Fibroblast of mammary gland (primary cell): ENCODE measurements around the gene PLXNB1.
"Not testable (repeated sequence)": the region's sequence is repeated elsewhere in the genome, so short reads cannot be mapped to it uniquely, and the experiment has no call there.

Experiments
- DNase-seq: peaks from one replicate; pipeline ENCODE4 v3.0.0-alpha.2; 2010; ENCODE audit warnings: low read depth
- H3K4me3 ChIP-seq: 2 replicates; pipeline ENCODE4 v1.5.1; 2011; ENCODE audit warnings: low read depth, mild to moderate bottlenecking, low read length, moderate library complexity; ENCODE audit not compliant: control insufficient read depth
- CTCF ChIP-seq: conservative IDR thresholded peaks from 2 replicates; pipeline ENCODE4 v1.5.1; 2011; ENCODE audit warnings: low read depth, low read length, inconsistent platforms; ENCODE audit not compliant: control insufficient read depth, insufficient read depth

Gene PLXNB1

GRCh38 chr3:48463703-48464102 is 33.8 kb upstream of the PLXNB1 start:
- H3K4me3 ChIP-seq: no peak overlapping the region
- no peak for DNase-seq
- no peak for TF ChIP-seq CTCF

GRCh38 chr3:48461767-48462166 is 31.9 kb upstream of the PLXNB1 start:
- not testable (repeated sequence) for DNase-seq

GRCh38 chr3:48460517-48460902 is 30.6 kb upstream of the PLXNB1 start:
- no peak for DNase-seq

More at GRCh38 chr3:48461767-48462166, 31.9 kb upstream of the PLXNB1 start:
- not testable (repeated sequence) for H3K4me3 ChIP-seq

GRCh38 chr3:48459773-48460516 is 30.1 kb upstream of the PLXNB1 start:
- no peak for TF ChIP-seq CTCF
- DNase-seq: no peak
- no peak overlapping the region for H3K4me3 ChIP-seq

More at GRCh38 chr3:48460517-48460902, 30.6 kb upstream of the PLXNB1 start:
- no peak for TF ChIP-seq CTCF
- no peak overlapping the region for H3K4me3 ChIP-seq

- DNase-seq: no peak
- TF ChIP-seq CTCF: no peak
- no peak overlapping the region for H3K4me3 ChIP-seq
These were observed 29.4 kb upstream of the PLXNB1 start for GRCh38 chr3:48459331-48459730.

- H3K4me3 ChIP-seq: no peak overlapping the region
- no peak for TF ChIP-seq CTCF
- DNase-seq: no peak
These were observed 26.6 kb upstream of the PLXNB1 start for GRCh38 chr3:48456456-48456855.

- H3K4me3 ChIP-seq: no peak overlapping the region
- DNase-seq: no peak
- TF ChIP-seq CTCF: no peak
These were observed 21.4 kb upstream of the PLXNB1 start for GRCh38 chr3:48451270-48451669.
